Measurements from ENCODE around the gene PPM1G.

DNA sequence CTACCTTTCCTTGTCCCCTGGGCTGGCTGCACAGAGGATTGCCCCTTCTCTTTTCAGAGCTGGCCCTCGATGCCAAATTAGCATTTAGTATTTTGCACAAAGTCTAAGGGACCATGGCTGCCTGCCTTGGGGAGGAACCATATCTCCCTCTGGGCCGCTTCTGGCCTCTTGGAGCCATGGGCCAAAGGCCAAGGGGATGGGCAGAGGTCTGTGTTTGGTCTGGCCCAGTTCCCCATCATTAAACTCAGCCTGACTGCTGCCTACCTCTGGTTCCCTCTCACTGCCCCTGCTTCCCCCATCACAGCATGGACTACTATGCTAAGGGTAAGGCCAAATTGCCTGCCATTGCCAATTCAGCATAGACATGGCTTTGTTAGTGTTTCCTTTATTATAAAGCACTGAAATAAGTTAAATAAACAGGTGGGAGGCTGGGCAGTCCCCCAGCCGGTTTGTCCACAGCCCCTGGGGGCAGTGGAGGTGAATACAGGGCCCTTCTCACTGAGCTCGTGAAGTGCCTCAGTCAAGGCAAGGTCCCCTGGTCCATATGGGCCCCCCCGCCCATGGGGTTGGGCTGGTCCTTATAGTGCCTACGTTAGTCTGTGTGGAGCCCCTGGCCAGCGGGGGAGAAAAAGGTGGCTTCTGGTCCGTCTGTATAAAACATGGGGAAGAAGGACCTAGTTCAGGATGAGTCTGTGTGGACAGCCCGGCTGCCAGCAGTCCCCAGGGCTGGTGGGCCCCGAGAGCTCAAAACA is 32.3 kb downstream of the PPM1G start:
- no peak for TF ChIP-seq ELF4 (IDR thresholded peaks at IDR 0.05)
- no peak for TF ChIP-seq FOXM1 (IDR thresholded peaks at IDR 0.05; ENCODE audit: borderline replicate concordance)
- no peak for TF ChIP-seq FOXK2 (IDR thresholded peaks at IDR 0.05)
- TF ChIP-seq ARNT (IDR thresholded peaks at IDR 0.05): no peak
- no peak for TF ChIP-seq NFRKB (IDR thresholded peaks at IDR 0.05)
- no peak for TF ChIP-seq BHLHE40 (IDR thresholded peaks at IDR 0.05; ENCODE audit: borderline replicate concordance)
